HFFc6 (cell line): ENCODE data around the gene MED8. TPM values are rescaled to one million over a fixed set of nuclear protein-coding genes. Genes with fewer than 3 reads are reported as not detected.

ENCODE experiments used
- DNase-seq: peaks from one replicate; pipeline ENCODE4 v3.0.0-alpha.2; 2018
- H3K27ac Mint-ChIP-seq: 2 replicates; pipeline ENCODE4 v1.8.0; 2020; ENCODE audit warnings: mild to moderate bottlenecking, mixed read lengths
- H3K27me3 Mint-ChIP-seq: 2 replicates; pipeline ENCODE4 v1.8.0; 2021; ENCODE audit warnings: mild to moderate bottlenecking, moderate library complexity, mixed read lengths; ENCODE audit not compliant: insufficient read depth
- H3K36me3 Mint-ChIP-seq: 2 replicates; pipeline ENCODE4 v1.8.0; 2021; ENCODE audit warnings: low read depth, mixed read lengths
- H3K4me1 Mint-ChIP-seq: 2 replicates; pipeline ENCODE4 v1.8.0; 2020; ENCODE audit warnings: low read depth, mixed read lengths
- H3K4me3 Mint-ChIP-seq: 2 replicates; pipeline ENCODE4 v1.8.0; 2020; ENCODE audit warnings: mild to moderate bottlenecking, moderate library complexity, mixed read lengths
- H3K9me3 Mint-ChIP-seq: 2 replicates; pipeline ENCODE4 v1.8.0; 2020; ENCODE audit warnings: mild to moderate bottlenecking, mixed read lengths
- CTCF ChIP-seq: fragments of 200-600 bp; sonication (generic); IDR thresholded peaks from 2 replicates; pipeline ENCODE4 v1.5.0; 2021; ENCODE audit warnings: antibody characterized with exemption, mild to moderate bottlenecking
- total RNA-seq, 6 experiments: library from RNA; stranded (reverse); fragmentation: NEBNext Ultra II Directional; extraction: Animal tissue kit (Norgen Biotek cat#: 25700); gene quantifications; 2 replicates in 1 of 6; 3 replicates in 5 of 6; pipeline ENCODE4 v1.2.3, GENCODE V29; 2021

MED8 gene
- total RNA-seq, 6 experiments from 2014 or later = 56.0 to 64.0 (median 60.8) TPM

GRCh38 chr1:43432171-43432860 is 42.7 kb upstream of the MED8 start:
- Mint-ChIP-seq H3K27ac (no peak overlapping the region), H3K9me3 (no peaks in the 10 kb centered on the region), H3K27me3 (no peaks in the 10 kb centered on the region; the same call in 1 of the 2 replicates), H3K4me3 (no peak overlapping the region), H3K36me3 (peaks cover 26% of the 10 kb centered on the region), H3K4me1 (peaks cover 16% of the 10 kb centered on the region)
- no peak for DNase-seq
- no peak for TF ChIP-seq CTCF

- no peak for DNase-seq
- H3K9me3 Mint-ChIP-seq = no peaks in the 10 kb centered on the region
- H3K27ac Mint-ChIP-seq = no peak overlapping the region
- no peak overlapping the region for H3K4me3 Mint-ChIP-seq
- peaks cover 18% of the 10 kb centered on the region for H3K4me1 Mint-ChIP-seq
- peaks cover 33% of the 10 kb centered on the region for H3K36me3 Mint-ChIP-seq
- H3K27me3 Mint-ChIP-seq = peaks cover 3% of the 10 kb centered on the region; the same call in 1 of the 2 replicates
- TF ChIP-seq CTCF = no peak
These were observed 42.1 kb upstream of the MED8 start for GRCh38 chr1:43431676-43432075.

GRCh38 chr1:43430831-43431230 is 41.2 kb upstream of the MED8 start:
- no peak for DNase-seq
- Mint-ChIP-seq H3K4me1 (peaks cover 14% of the 10 kb centered on the region), H3K9me3 (no peaks in the 10 kb centered on the region), H3K27me3 (peaks cover 3% of the 10 kb centered on the region; the same call in 1 of the 2 replicates), H3K36me3 (peaks cover 35% of the 10 kb centered on the region), H3K4me3 (no peak overlapping the region), H3K27ac (no peak overlapping the region)
- no peak for TF ChIP-seq CTCF

- Mint-ChIP-seq H3K4me1 (peaks cover 5% of the 10 kb centered on the region; the same call in 1 of the 2 replicates), H3K36me3 (peaks cover 31% of the 10 kb centered on the region), H3K4me3 (no peak overlapping the region), H3K27ac (no peak overlapping the region), H3K9me3 (no peaks in the 10 kb centered on the region), H3K27me3 (peaks cover 5% of the 10 kb centered on the region; the same call in 1 of the 2 replicates)
- no peak for TF ChIP-seq CTCF
- DNase-seq = no peak
These were observed 38.3 kb upstream of the MED8 start for GRCh38 chr1:43427941-43428340.

- no peaks in the 10 kb centered on the region for H3K9me3 Mint-ChIP-seq
- no peak for DNase-seq
- no peak overlapping the region for H3K27ac Mint-ChIP-seq
- peaks cover 31% of the 10 kb centered on the region for H3K36me3 Mint-ChIP-seq
- peaks cover 5% of the 10 kb centered on the region; the same call in 1 of the 2 replicates for H3K4me1 Mint-ChIP-seq
- H3K4me3 Mint-ChIP-seq = no peak overlapping the region
- TF ChIP-seq CTCF = no peak
- H3K27me3 Mint-ChIP-seq = peaks cover 5% of the 10 kb centered on the region; the same call in 1 of the 2 replicates
These were observed 37.9 kb upstream of the MED8 start for GRCh38 chr1:43427524-43427923.
